GM12878 (cell line): Measurements from ENCODE around the gene PRSS27. TPM values are rescaled to one million over a fixed set of nuclear protein-coding genes. Genes with fewer than 3 reads are reported as not detected.
"Not testable (repeated sequence)": the region's sequence is repeated elsewhere in the genome, so short reads cannot be mapped to it uniquely, and the experiment has no call there.

Experiments
- ATAC-seq: fragments of 200-7000 bp; cut with Tn5 transposase; 3 replicates; pipeline ENCODE4 v1.9.1; 2020; ENCODE audit warnings: mild to moderate bottlenecking, moderate library complexity
- BruUV-seq: library from RNA; stranded (reverse); fragments of 400-500 nt; replicated peaks from 2 replicates; lab custom pipeline; 2021; lab: Mats Ljungman, UMichigan
- CTCF ChIA-PET: fragments of 300-600 bp; sonication (Branson Sonifier 250); formaldehyde crosslinking; extraction: SDS; loops from one replicate; lab custom pipeline; 2021; ENCODE audit warnings: inconsistent platforms; lab: Yijun Ruan, JAX
- POLR2A ChIA-PET: fragments of 350-600 bp; formaldehyde crosslinking; extraction: SDS; loops from one replicate; lab custom pipeline; 2021; ENCODE audit warnings: inconsistent platforms; lab: Charles Lee
- RAD21 ChIA-PET: fragments of 300-600 bp; sonication (Branson Sonifier 250); formaldehyde crosslinking; loops from one replicate; lab custom pipeline; 2023; ENCODE audit warnings: antibody characterized with exemption; ENCODE audit not compliant: unreplicated experiment; lab: Charles Lee
- SMC1A ChIA-PET: fragments of 300-600 bp; sonication (Branson Sonifier 250); formaldehyde crosslinking; loops from one replicate; lab custom pipeline; 2023; ENCODE audit not compliant: unreplicated experiment, uncharacterized antibody; lab: Charles Lee
- DNase-seq: peaks from one replicate; pipeline ENCODE4 v3.0.0-alpha.2; 2011; ENCODE audit warnings: low read depth, low spot score
- FAIRE-seq: peaks from 3 replicates; lab custom pipeline; 2011; peaks lifted over from hg19 to GRCh38; lab: Jason Lieb, UNC
- H2AFZ ChIP-seq: 2 replicates; pipeline ENCODE4 v1.6.0; 2011; ENCODE audit warnings: low read depth, low read length, control low read depth; ENCODE audit not compliant: control insufficient read depth
- H3K27ac ChIP-seq: 2 replicates; pipeline ENCODE4 v1.5.1; 2011; ENCODE audit warnings: control low read depth; ENCODE audit not compliant: control insufficient read depth, insufficient read depth
- H3K27me3 ChIP-seq, 2 experiments: replicated peaks in 1 of 2; 2 replicates each; pipeline versions ENCODE4 v1.6.0 to v1.6.1; 2011; ENCODE audit warnings: low read length in 1 of 2; ENCODE audit not compliant: control insufficient read depth in 2 of 2, insufficient read depth in 2 of 2
- H3K36me3 ChIP-seq, 2 experiments: 2 replicates each; pipeline ENCODE4 v1.5.1; 2011; ENCODE audit warnings: low read length in 1 of 2; ENCODE audit not compliant: control insufficient read depth in 2 of 2, insufficient read depth in 2 of 2
- H3K4me1 ChIP-seq: 2 replicates; pipeline ENCODE4 v1.6.1; 2011; ENCODE audit warnings: mild to moderate bottlenecking, low read length, moderate library complexity, mixed read lengths; ENCODE audit not compliant: control insufficient read depth, insufficient read depth
- H3K4me2 ChIP-seq: 2 replicates; pipeline ENCODE4 v1.6.0; 2011; ENCODE audit warnings: control low read depth; ENCODE audit not compliant: control insufficient read depth, insufficient read depth
- H3K4me3 ChIP-seq: fragments of 200-600 bp; sonication (generic); 2 replicates; pipeline ENCODE4 v1.5.1; 2016
- H3K79me2 ChIP-seq: 2 replicates; pipeline ENCODE4 v1.6.0; 2011; ENCODE audit warnings: low read length; ENCODE audit not compliant: control insufficient read depth, insufficient read depth
- H3K9ac ChIP-seq: 2 replicates; pipeline ENCODE4 v1.8.0; 2011; ENCODE audit warnings: low read length, control low read depth, mixed read lengths; ENCODE audit not compliant: control insufficient read depth, insufficient read depth
- H3K9me3 ChIP-seq: replicated peaks from 3 replicates; pipeline ENCODE4 v1.5.1; 2011; ENCODE audit warnings: mild to moderate bottlenecking, low read length; ENCODE audit not compliant: control insufficient read depth, insufficient read depth
- H4K20me1 ChIP-seq: 2 replicates; pipeline ENCODE4 v1.6.0; 2011; ENCODE audit not compliant: control insufficient read depth, insufficient read depth
- PBX3 ChIP-seq: IDR thresholded peaks from 2 replicates; pipeline ENCODE4 v1.6.1; 2011; ENCODE audit warnings: mild to moderate bottlenecking, low read depth, low read length, moderate library complexity; ENCODE audit not compliant: insufficient replicate concordance
- SUZ12 ChIP-seq: fragments of 200-600 bp; sonication (generic); IDR thresholded peaks from one replicate; pipeline ENCODE4 v1.6.1; 2018; ENCODE audit warnings: antibody characterized with exemption, mild to moderate bottlenecking; ENCODE audit not compliant: unreplicated experiment
- WGBS: methylation state at CpG from one replicate; pipeline ENCODE4 v1.1.6; 2016; ENCODE audit warnings: low lambda C conversion rate; ENCODE audit not compliant: insufficient replicate concordance, insufficient coverage; ENCODE audit errors: missing lambda C conversion rate; 5-methylcytosine and 5-hydroxymethylcytosine counted together
- in situ Hi-C: fragments of 300-500 bp; cut with MboI; formaldehyde crosslinking; loops from 9 replicates; pipeline ENCODE4 v1.14.3; 2018; ENCODE audit warnings: mixed read lengths
- intact Hi-C: fragments of 100-400 bp; cut with micrococcal nuclease; formaldehyde crosslinking; loops from one replicate; pipeline ENCODE4 v1.14.2; 2022; ENCODE audit not compliant: unreplicated experiment
- polyA plus RNA-seq, 11 experiments: library from polyadenylated mRNA; depleted of rRNA in 4 of 11; unstranded in 6 of 11; stranded (reverse) in 5 of 11; fragments of >200 nt; fragmentation: Nextera tagmentation in 4 of 11; fragmentation: Illumina TruSeq in 1 of 11; extraction: Ambion mirVana in 4 of 11; extraction: Trizol in 1 of 11; gene quantifications; 1 replicate in 1 of 11; 2 replicates in 10 of 11; pipeline versions ENCODE4 v1.2.1 to v1.2.3, GENCODE V29; 2011 to 2016; ENCODE audit warnings: inconsistent platforms in 2 of 11, missing spikeins in 2 of 11, low read depth in 1 of 11
- total RNA-seq, 4 experiments: library from RNA; depleted of rRNA in 3 of 4; stranded (reverse); fragments of >200 nt in 3 of 4; fragmentation: Illumina TruSeq in 1 of 4; extraction: Trizol in 1 of 4; gene quantifications; 2 replicates each; pipeline versions ENCODE4 v1.2.1 to v1.2.3, GENCODE V29; 2013 to 2021

Gene PRSS27
- total and polyA plus RNA-seq, 10 of the 15 experiments (the other 5 are each of a cell fraction or from before 2014, with no cell fraction given), result 0.18 to 1.8 (median 0.51) TPM; not detected in 2

DNA sequence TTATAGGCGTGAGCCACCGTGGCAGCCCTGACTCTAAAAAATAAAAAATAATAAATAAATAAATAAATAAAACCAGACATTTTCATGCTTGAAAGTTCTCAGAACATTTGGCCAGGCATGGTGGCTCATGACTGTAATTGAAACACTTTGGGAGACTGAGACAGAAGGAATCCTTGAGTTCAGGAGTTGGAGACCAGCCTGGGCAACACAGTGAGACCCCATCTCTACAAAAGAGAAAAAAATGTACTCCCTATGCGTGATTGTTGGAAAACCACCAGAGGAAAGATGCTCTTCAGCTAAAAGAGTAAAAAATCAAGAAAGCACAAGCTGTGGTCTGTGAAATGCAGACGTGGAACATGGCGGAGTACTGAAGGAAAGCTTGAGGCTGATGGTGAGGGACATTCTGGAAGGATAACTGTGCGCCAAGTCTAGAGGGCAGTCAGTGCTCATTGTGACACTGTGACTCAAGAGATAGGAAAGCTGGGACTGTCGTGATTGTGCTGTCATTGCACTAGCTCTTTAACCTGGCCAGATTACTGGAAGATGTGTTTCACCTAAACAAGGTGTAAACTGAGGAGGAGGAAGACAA, 4.2 kb upstream of the PRSS27 start (continued):
- TF ChIP-seq PBX3 (no peak), SUZ12 (no peak)

- POLR2A ChIA-PET, CTCF ChIA-PET, H3K79me2 ChIP-seq, in situ Hi-C loops, H3K9me3 ChIP-seq, H3K27me3 ChIP-seq, BruUV-seq, H4K20me1 ChIP-seq, H3K4me1 ChIP-seq, FAIRE-seq, DNase-seq, H3K36me3 ChIP-seq, SMC1A ChIA-PET: not testable (repeated sequence)
- Histone ChIP-seq H3K9ac (peak overlapping the region; percentile 54; the same call in 1 of the 2 replicates), H3K4me2 (peak overlapping the region; percentile 79), H2AFZ (peak overlapping the region; percentile 87), H3K4me3 (peak overlapping the region; percentile 57), H3K27ac (peak overlapping the region; percentile 39; the same call in 1 of the 2 replicates)
- peak; percentile 23 for ATAC-seq
- intact Hi-C loops, result loop anchor here (2.0 to 10.0 kb wide), 2 partner anchors 39 to 143 kb away; partner anchors contain the start of gene KCTD5
- WGBS, result 18% methylated on average over 13 of the region's 14 CpGs
- RAD21 ChIA-PET, result interaction anchor here (0.6 kb wide), 2 partner anchors 31 to 278 kb away, joined by 3 to 6 read pairs; partner anchors contain the start of gene SRRM2
Measured at GRCh38 chr16:2721634-2722173, 1.7 kb upstream of the PRSS27 start.
